HG02852 (cell line): ENCODE measurements around the gene RAPGEF5.

Experiments
- ATAC-seq: cut with Tn5 transposase; IDR thresholded peaks from one replicate; pipeline ENCODE4 v1.9.1; 2021; ENCODE audit warnings: mild to moderate bottlenecking, moderate library complexity; ENCODE audit not compliant: unreplicated experiment

The RAPGEF5 gene

DNA sequence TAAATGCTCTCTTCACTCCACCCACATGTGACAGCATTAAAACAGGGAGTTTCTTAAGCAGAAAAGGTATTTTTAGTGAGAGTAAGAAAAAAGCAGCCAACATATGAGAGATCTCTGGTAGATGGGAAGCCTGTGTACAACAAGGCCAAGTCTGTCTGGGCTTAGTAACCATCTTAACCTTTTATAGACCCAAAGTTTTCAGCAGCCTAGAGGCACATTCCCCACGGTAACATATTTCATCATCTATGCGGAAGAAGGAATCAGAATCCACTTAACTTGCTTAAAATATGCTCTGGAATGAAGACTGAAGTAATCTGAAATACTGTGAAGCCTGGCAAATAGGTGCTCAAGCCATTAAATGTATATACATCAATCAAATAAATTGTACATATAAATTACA lies 127.8 kb downstream of the RAPGEF5 start:
- no peak for ATAC-seq

DNA sequence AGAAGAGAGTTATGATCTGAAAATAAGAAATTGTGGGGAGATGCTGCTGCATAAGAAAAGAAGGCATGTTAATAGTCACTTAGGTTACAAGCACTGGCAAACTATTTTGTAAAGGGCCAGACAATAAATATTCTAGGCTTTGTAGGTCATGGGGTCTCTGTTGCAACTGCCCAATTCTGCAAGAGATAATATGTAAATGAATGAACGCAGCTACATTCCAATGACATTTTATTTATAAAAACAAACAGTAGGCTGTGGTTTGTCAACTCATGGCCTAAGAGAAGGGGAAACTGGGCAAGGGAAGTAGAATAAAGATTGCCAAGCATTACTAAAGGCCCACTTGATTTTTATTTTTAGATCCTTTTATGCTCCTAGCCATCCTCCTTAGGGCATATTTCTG lies 133.1 kb downstream of the RAPGEF5 start:
- no peak for ATAC-seq

- ATAC-seq: no peak
Measured at GRCh38 chr7:22220941-22221340, 136.0 kb downstream of the RAPGEF5 start.

DNA sequence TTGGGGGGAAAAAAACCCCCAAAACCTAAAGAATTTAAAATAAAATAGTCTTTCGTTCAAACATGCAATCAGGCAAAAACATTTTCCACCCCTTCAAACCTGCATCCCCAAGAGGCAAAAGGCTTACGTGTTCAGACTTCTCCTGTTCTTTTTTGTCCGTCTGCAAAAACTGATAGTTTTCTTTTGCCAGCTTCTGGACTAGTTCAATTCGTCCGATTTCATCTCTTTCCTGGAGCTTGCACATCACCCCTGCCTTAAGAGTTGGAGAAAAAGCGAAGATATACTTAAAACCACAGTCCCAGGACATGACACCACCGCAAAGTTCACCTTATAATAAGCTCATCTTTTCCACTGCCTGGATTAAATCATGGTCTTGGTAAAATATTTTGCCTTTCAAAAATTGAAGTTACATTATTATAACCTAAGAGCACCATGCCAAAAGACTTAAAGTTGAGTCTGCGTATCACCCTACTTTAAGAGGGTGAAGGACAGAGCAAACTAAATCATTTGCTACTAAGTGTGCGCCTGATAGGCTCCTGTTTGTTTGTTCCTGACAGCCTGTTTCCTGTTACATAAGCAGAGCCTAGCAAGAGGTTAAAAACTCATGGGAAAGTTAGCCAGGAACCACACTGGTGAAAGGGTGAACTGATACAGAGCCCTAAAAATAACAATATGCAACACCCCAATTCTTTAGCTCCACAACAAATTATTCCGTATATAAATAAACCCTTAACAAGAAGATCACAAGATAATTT lies 137.0 kb downstream of the RAPGEF5 start:
- ATAC-seq: no peak

DNA sequence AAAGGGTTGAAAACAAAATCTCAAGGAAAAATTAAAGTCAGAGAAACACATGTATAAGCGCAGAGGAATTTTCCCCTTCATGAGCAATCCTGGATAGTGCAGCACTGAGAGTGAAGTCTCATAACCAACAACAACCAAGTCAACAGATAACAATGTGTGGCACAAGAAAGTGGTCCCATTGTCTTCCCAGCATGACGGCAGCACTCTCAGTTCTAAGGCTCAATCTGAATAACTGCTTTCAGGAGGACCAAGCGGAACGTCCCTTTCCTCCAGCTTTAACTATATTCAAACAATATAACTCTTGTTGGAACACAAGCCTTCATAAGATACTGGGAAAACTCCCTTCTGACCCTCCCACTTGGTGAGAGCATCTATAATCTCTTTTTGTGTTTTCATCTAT lies 137.9 kb downstream of the RAPGEF5 start:
- ATAC-seq: no peak

- no peak for ATAC-seq
Measured at GRCh38 chr7:22216832-22217475, 140.0 kb downstream of the RAPGEF5 start.

GRCh38 chr7:22216309-22216708 lies 140.6 kb downstream of the RAPGEF5 start:
- no peak for ATAC-seq

DNA sequence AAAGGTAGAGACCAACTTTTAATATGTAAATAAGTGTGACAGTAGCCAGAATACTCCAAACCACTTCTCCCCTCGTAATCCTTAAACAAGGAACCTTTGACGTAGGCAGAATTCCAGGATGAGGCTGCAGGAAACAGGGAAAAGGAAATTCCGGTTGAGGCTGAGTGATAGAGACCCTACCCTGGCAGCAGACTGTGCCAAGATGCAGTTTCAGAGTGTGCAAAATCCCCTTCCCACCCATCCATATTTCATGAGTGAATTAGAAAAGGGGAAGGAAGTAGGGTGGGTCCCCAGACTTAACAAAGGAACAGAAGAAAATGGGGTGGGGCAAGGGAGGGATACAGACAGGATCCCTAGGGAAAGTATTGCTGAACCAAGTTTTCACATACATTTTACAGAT lies 143.0 kb downstream of the RAPGEF5 start:
- no peak for ATAC-seq

DNA sequence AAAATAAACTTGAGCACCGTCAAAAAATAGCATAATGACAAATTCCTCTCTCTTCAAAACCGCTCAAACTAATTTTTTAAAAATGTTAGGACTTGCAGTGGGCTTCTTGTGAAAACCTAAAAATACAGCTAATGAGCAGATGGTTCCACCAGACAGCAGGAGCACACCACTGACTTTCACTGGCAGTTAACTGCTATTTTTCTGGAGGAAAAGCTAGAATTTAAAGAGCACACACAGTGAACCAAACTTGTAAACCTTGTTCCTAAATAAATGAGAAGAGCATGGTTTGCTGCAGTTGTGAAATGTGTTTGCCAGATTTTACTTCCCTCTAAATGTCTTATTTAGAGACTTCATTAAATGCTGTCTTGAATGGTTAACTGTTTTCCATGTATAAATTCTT lies 143.9 kb downstream of the RAPGEF5 start:
- no peak for ATAC-seq

DNA sequence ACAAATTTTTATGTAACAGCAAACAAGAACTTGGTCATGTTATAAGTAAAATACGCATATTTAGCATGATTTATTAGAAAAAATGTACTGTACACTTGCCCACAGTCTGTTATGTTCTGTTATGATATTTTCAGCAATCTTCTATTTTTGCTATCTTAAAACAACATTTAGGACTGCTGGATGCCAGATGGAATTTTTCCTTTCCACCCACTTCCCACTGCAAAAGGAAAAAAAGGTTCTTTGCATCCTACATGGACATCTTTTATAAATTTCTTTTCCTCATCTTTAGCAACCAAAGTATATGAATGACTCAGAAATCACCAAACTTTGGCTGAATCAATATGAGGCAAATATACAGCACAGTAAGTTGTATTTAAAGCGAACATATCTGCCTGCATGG lies 146.0 kb downstream of the RAPGEF5 start:
- ATAC-seq: no peak

DNA sequence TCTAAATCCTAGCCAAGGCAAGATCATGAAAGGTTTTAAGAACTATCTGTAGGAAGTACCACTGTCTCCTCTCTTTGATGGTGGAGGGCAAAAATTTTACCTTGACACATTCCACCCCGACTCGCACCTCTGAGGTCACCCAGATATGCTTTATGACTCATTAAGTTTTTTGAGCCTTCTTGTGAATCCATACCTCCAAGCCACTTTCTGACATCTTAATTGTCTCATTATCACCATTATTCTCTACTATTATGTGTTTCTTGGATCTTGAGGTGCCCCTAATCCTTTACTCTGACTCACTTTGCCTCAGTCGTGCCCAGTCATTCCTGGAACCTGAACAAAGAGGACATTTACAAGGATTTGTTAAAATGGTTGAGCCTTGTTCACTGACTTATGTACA lies 146.6 kb downstream of the RAPGEF5 start:
- ATAC-seq: no peak

DNA sequence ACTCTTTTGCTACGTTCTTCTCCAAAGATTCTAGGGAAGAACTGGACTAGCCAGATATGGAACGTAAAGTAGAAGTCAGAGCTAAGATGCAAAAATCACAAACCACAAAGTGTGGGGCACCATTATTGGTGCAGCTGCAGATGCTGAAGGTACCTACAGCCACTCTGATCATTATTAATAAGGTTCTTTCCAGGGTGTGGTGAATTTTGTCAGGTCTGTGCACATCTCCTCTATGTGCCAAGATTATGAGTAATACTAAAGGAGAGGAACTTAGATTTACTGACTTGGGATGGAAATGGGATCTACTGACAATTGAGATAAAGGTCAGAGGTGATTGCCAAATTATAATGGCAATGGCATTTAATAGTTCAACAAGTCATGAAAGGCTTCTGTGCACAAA lies 148.2 kb downstream of the RAPGEF5 start:
- ATAC-seq: no peak

GRCh38 chr7:22207724-22208225 lies 149.2 kb downstream of the RAPGEF5 start:
- no peak for ATAC-seq

- ATAC-seq: no peak
Measured at GRCh38 chr7:22205631-22206030, 151.3 kb downstream of the RAPGEF5 start.

DNA sequence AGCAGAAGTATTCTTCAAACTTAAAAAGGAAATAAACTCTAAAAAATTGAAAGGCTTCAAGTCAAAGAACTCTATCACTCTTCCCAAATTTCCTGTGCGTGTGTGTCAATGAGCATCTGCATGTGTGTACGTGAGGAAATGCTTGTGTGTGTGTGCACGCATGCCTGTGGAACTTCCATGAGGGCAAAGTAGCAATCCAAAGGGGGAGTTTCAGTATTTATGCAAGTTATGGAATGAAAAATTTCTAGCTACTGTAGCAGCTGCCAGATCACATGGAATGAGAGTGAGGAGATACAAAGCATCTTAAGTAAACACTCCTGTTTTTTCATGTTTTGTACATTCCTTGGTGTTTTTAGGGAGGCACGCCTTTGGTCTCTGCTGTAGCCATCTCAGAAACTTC lies 152.6 kb downstream of the RAPGEF5 start:
- no peak for ATAC-seq

- ATAC-seq: no peak
Measured at GRCh38 chr7:22202141-22202540, 154.8 kb downstream of the RAPGEF5 start.

DNA sequence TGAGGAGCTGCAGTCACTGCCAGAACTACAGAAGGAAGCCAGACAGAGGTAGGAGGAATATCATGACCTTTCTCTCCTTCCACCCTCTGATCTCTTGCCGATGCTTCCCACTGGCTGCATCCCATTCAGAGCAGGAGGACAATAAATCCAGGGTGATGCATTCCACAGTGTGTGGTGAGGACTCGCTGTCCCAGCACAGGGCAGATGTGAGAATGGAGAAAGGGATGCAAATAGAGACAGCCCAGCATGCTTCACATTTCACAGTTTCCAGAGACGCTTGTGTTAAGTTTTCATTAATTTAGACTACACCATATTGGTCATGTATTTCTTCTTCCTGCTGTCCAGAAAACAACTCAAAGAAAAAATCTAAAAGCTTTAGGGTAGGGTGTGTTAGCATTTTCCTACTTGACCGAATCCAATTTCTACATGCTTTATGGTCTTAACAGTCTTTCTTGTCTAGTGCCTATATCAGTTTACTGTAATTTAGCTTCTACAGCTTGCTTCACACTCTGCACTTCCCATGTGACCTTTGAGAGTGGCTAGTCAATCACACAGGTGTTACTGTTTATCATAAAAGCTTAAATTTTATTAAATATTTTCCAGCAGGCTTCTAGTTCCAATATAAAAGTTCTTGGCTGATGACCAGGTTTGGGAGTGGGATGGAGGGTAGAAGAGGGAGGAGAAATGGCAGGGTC lies 155.6 kb downstream of the RAPGEF5 start:
- no peak for ATAC-seq

DNA sequence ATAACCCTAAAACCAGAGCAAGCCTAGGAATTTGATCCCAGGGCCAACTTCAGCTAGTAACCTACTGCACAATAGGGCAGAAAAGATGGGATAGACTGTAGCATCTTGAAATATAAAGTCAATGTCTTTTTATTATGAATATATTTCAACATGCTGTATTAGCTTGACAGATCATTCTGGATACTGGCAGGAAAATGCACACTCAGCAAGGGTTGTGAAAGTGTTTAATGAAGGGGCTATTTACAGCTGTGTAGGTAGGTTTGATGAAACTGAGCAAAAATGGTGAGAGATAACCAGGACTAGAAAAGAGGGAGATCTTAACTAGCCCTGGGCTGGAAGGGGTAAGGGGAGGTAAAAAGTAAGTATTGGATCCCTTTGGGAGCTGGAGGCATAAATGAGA lies 156.2 kb downstream of the RAPGEF5 start:
- no peak for ATAC-seq

- ATAC-seq: no peak
Measured at GRCh38 chr7:22200238-22200637, 156.7 kb downstream of the RAPGEF5 start.

GRCh38 chr7:22197376-22197775 lies 159.6 kb downstream of the RAPGEF5 start:
- ATAC-seq: no peak

DNA sequence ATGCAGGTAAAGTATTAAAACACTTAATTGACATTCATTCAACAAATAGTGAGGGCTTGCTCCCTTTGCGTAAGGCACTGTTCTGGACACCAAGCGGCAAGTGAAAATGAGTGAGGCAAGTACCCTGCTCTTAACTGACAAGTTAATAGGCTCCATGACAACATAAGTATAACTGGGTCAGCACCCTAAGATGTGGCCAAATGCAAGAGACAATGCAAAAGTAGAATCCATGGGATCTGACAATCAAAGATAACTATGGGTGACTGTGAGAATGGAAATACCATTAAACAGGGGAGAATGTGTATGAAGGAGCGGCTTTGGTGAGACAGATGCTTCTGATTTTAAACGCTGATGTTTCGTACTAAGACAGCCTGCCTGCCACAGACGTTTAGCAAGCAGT lies 160.5 kb downstream of the RAPGEF5 start:
- ATAC-seq: no peak
